ENCODE measurements around the gene SMDT1. TPM values are rescaled to one million over a fixed set of nuclear protein-coding genes. Genes with fewer than 3 reads are reported as not detected.

The SMDT1 gene
- polyA plus RNA-seq, 1 of the 3 experiments (the other 2 are of a cell fraction): 29.8 TPM

DNA sequence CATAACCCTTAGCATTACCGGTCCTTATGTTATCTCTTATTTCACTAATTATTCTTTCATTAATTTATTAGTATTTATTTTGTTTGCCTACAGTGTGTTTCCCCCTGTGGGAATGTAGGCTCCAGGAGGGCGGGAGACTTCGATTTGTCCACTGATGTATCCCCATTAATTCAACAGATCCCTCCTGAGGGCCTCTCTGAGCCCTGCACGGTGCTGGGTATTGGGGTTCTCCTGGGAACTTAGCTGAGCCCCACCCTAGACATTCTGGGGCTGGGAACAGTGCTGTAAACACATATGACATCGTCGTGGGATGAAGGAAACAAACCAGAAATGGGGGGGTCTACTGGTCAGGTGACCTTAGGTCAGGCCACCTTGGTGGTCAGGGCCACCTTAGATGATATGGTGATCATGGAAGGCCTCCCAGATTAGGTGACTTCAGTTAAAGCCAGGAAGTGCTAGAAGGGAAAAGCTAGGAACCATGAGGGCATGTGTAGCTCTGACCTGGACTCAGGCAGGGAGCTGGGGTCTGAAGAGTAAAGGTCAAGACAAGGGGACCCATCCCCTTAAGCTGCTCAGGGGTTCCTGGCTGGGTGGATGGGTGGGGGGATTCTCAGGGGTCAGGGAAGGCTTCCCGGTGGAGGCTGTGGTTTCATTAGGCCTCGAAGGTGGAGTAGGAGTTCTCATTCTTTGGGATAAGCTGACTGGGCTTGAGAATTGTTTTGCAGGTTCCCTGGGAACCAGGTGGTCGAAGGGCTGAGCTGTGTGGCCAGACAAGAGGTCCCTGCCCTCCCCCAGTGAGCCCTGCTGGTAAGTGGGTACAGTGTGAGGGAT, 4.4 kb upstream of the SMDT1 start (continued):
- TF ChIP-seq SMC3 (IDR thresholded peaks at IDR 0.05; ENCODE audit: low read depth, low read length): no peak
- no peak for TF ChIP-seq RCOR1 (IDR thresholded peaks at IDR 0.05; ENCODE audit: low read length)
- no peak for TF ChIP-seq MXI1 (IDR thresholded peaks at IDR 0.05; ENCODE audit: low read depth, low read length)

DNA sequence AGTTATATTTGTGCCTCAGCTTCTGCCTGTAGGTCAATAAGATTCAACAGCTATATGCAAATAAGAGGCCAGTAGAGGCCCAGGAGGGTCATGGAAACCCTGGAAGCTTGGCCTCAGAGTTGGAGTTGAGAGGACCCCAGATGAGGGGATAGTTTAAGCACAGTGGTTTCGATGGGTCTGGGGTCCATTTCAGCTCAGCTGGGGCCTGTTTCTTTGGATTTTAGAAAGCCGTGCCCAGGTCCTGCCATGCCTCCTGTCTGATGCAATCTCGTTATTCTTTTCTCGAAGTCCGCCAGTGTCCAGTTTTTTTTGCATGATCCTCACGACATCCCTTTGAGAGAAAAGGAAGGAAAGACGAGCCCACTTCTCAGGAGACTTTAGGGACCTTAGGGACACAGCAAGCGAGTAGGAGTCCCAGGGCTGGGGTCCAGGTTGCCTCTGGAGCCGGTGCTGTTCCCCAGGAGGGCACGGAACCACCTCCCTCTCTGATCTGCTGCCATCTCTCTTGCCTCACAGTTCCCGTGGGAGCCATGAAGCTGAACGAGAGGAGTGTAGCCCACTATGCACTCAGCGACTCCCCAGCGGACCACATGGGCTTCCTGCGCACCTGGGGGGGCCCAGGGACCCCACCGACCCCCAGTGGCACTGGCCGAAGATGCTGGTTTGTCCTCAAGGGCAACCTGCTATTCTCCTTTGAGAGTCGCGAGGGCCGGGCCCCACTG, 2.6 kb upstream of the SMDT1 start:
- H2AFZ ChIP-seq (ENCODE audit: low read depth): no peak overlapping the region
- H3K4me3 ChIP-seq (ENCODE audit: low read depth in 2 of 2, low read length in 1 of 2): no peak overlapping the region
- H3F3A ChIP-seq (replicated peaks; ENCODE audit: insufficient read depth): no peaks in the 10 kb centered on the region
- 88% methylated on average over 10 of the region's 20 CpGs for WGBS (ENCODE audit: low lambda C conversion rate)
- H3K9me3 ChIP-seq: no peaks in the 10 kb centered on the region
- no peak overlapping the region for H3K9ac ChIP-seq
- no peaks in the 10 kb centered on the region for H3K9me2 ChIP-seq
- peaks cover 0 to 8% of the 10 kb centered on the region in 2 experiments; a peak in 2 of 4 replicates for H3K4me1 ChIP-seq (ENCODE audit: control insufficient read depth in 1 of 2, insufficient read depth in 2 of 2, low read depth in 1 of 2, low read length in 1 of 2)
- no peaks in the 10 kb centered on the region for H3K36me3 ChIP-seq (replicated peaks in 1 of 2; ENCODE audit: control insufficient read depth in 1 of 2, insufficient read depth in 2 of 2, low read length in 1 of 2)
- no peak for DNase-seq
- ChIA-PET POLR2A (interaction anchor here (0.7 kb wide), 1 partner anchor 42 kb away, joined by 3 read pairs; no protein-coding TSS in a partner anchor), CTCF (no interaction called here)
- no peak overlapping the region for H3K4me2 ChIP-seq
- no peaks in the 10 kb centered on the region for H4K20me1 ChIP-seq (ENCODE audit: insufficient read depth)
- H3K27me3 ChIP-seq (ENCODE audit: insufficient read depth): no peaks in the 10 kb centered on the region
- H3K79me2 ChIP-seq (ENCODE audit: insufficient read depth): peaks cover 15% of the 10 kb centered on the region
- H3K27ac ChIP-seq (ENCODE audit: low read depth in 2 of 2, low read length in 1 of 2): no peak overlapping the region
- no peak for TF ChIP-seq POLR2AphosphoS5 (IDR thresholded peaks at IDR 0.05; ENCODE audit: low read depth, low read length)
- TF ChIP-seq, protein P1, sequence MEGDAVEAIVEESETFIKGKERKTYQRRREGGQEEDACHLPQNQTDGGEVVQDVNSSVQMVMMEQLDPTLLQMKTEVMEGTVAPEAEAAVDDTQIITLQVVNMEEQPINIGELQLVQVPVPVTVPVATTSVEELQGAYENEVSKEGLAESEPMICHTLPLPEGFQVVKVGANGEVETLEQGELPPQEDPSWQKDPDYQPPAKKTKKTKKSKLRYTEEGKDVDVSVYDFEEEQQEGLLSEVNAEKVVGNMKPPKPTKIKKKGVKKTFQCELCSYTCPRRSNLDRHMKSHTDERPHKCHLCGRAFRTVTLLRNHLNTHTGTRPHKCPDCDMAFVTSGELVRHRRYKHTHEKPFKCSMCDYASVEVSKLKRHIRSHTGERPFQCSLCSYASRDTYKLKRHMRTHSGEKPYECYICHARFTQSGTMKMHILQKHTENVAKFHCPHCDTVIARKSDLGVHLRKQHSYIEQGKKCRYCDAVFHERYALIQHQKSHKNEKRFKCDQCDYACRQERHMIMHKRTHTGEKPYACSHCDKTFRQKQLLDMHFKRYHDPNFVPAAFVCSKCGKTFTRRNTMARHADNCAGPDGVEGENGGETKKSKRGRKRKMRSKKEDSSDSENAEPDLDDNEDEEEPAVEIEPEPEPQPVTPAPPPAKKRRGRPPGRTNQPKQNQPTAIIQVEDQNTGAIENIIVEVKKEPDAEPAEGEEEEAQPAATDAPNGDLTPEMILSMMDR (IDR thresholded peaks at IDR 0.05): no peak
- no peak for TF ChIP-seq RFX5 (IDR thresholded peaks at IDR 0.05; ENCODE audit: low read length)
- TF ChIP-seq, protein P2, sequence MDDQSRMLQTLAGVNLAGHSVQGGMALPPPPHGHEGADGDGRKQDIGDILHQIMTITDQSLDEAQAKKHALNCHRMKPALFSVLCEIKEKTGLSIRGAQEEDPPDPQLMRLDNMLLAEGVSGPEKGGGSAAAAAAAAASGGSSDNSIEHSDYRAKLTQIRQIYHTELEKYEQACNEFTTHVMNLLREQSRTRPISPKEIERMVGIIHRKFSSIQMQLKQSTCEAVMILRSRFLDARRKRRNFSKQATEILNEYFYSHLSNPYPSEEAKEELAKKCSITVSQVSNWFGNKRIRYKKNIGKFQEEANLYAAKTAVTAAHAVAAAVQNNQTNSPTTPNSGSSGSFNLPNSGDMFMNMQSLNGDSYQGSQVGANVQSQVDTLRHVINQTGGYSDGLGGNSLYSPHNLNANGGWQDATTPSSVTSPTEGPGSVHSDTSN (IDR thresholded peaks at IDR 0.05): no peak
- no peak for TF ChIP-seq EZH2phosphoT487 (IDR thresholded peaks at IDR 0.05; ENCODE audit: borderline replicate concordance, low read depth)
- TF ChIP-seq RXRA (IDR thresholded peaks at IDR 0.05; ENCODE audit: borderline replicate concordance, low read depth): no peak
- no peak for TF ChIP-seq GABPA (IDR thresholded peaks at IDR 0.05; ENCODE audit: low read depth)
- no peak for TF ChIP-seq MEF2A (IDR thresholded peaks at IDR 0.05; ENCODE audit: borderline replicate concordance, low read depth)
- TF ChIP-seq FOXM1 (IDR thresholded peaks at IDR 0.05; ENCODE audit: low read depth): no peak
- TF ChIP-seq FOXJ3 (CRISPR knock-in tag; IDR thresholded peaks at IDR 0.05): no peak
- TF ChIP-seq, protein P3, sequence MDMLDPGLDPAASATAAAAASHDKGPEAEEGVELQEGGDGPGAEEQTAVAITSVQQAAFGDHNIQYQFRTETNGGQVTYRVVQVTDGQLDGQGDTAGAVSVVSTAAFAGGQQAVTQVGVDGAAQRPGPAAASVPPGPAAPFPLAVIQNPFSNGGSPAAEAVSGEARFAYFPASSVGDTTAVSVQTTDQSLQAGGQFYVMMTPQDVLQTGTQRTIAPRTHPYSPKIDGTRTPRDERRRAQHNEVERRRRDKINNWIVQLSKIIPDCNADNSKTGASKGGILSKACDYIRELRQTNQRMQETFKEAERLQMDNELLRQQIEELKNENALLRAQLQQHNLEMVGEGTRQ (IDR thresholded peaks at IDR 0.05; ENCODE audit: borderline replicate concordance, low read depth, low read length): no peak
- no peak for TF ChIP-seq GATA2 (CRISPR knock-in tag; IDR thresholded peaks at IDR 0.05)
- no peak for TF ChIP-seq TEAD4 (IDR thresholded peaks at IDR 0.05; ENCODE audit: borderline replicate concordance, insufficient read depth)
- TF ChIP-seq, protein P4, sequence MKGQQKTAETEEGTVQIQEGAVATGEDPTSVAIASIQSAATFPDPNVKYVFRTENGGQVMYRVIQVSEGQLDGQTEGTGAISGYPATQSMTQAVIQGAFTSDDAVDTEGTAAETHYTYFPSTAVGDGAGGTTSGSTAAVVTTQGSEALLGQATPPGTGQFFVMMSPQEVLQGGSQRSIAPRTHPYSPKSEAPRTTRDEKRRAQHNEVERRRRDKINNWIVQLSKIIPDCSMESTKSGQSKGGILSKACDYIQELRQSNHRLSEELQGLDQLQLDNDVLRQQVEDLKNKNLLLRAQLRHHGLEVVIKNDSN (IDR thresholded peaks at IDR 0.05; ENCODE audit: borderline replicate concordance, low read depth): no peak
- TF ChIP-seq, protein P5, sequence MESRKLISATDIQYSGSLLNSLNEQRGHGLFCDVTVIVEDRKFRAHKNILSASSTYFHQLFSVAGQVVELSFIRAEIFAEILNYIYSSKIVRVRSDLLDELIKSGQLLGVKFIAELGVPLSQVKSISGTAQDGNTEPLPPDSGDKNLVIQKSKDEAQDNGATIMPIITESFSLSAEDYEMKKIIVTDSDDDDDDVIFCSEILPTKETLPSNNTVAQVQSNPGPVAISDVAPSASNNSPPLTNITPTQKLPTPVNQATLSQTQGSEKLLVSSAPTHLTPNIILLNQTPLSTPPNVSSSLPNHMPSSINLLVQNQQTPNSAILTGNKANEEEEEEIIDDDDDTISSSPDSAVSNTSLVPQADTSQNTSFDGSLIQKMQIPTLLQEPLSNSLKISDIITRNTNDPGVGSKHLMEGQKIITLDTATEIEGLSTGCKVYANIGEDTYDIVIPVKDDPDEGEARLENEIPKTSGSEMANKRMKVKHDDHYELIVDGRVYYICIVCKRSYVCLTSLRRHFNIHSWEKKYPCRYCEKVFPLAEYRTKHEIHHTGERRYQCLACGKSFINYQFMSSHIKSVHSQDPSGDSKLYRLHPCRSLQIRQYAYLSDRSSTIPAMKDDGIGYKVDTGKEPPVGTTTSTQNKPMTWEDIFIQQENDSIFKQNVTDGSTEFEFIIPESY (IDR thresholded peaks at IDR 0.05; ENCODE audit: borderline replicate concordance, low read depth): no peak
- TF ChIP-seq ELF1 (IDR thresholded peaks at IDR 0.05): no peak
- TF ChIP-seq NRF1 (IDR thresholded peaks at IDR 0.05; ENCODE audit: low read depth, low read length): no peak
- no peak for TF ChIP-seq JUND (IDR thresholded peaks at IDR 0.05)
- no peak for TF ChIP-seq RAD21 (IDR thresholded peaks at IDR 0.05; ENCODE audit: low read length)

Measured in SK-N-SH (cell line).